Measurements from ENCODE around the gene LINGO1. TPM values are rescaled to one million over a fixed set of nuclear protein-coding genes. Genes with fewer than 3 reads are reported as not detected.

Gene LINGO1
- total and polyA plus RNA-seq, 2 donors (not counting 3 experiments of a cell fraction or from before 2014, with no cell fraction given), result 0.15 to 0.33 TPM

GRCh38 chr15:77672135-77672534 is 39.4 kb upstream of the LINGO1 start:
- POLR2A ChIA-PET, result no interaction called here
- Histone ChIP-seq H3K9me3 (replicated peaks; ENCODE audit: control insufficient read depth, insufficient read depth, low read length) (no peaks in the 10 kb centered on the region), H3K4me2 (ENCODE audit: insufficient read depth, low read length) (no peak overlapping the region), H3K27me3 (ENCODE audit: control insufficient read depth in 2 of 2, insufficient read depth in 2 of 2, low read length in 2 of 2) (peaks cover 3 to 5% of the 10 kb centered on the region in 2 experiments), H3K36me3 (ENCODE audit: control insufficient read depth in 2 of 2, extremely low read depth in 1 of 2, insufficient read depth in 2 of 2, low read length in 2 of 2) (no peaks in the 10 kb centered on the region), H4K20me1 (replicated peaks; ENCODE audit: control insufficient read depth, extremely low read depth, insufficient read depth, low read length) (no peaks in the 10 kb centered on the region), H3K4me3 (replicated peaks in 1 of 3; ENCODE audit: insufficient read depth in 1 of 3, low read depth in 1 of 3, low read length in 3 of 3) (no peak overlapping the region), H3K4me1 (ENCODE audit: control insufficient read depth, extremely low read depth, insufficient read depth, low read length) (no peaks in the 10 kb centered on the region), H3K9ac (replicated peaks; ENCODE audit: extremely low read depth, insufficient read depth, low read length) (no peak overlapping the region), H3K27ac (ENCODE audit: insufficient read depth, low read depth, low read length) (no peak overlapping the region), H3K79me2 (ENCODE audit: control insufficient read depth, insufficient read depth, low read length) (no peaks in the 10 kb centered on the region), H2AFZ (ENCODE audit: low read depth, low read length) (no peak overlapping the region), H3K9me1 (replicated peaks; ENCODE audit: control insufficient read depth, extremely low read depth, insufficient read depth, low read length) (no peaks in the 10 kb centered on the region)
- FAIRE-seq (no peak), DNase-seq (ENCODE audit: low read depth, low spot score) (no peak)
- intact Hi-C loops (cut with micrococcal nuclease), result no loop called here
- no TSS peak for BruUV-seq (replicated peaks)
- CTCF ChIA-PET, result interaction anchor here (1.3 to 1.5 kb wide), 2 partner anchors 29 to 39 kb away, joined by 3 read pairs; no protein-coding TSS in a partner anchor
- dilution Hi-C loops (cut with MboI; ENCODE audit: extremely low pct_ligation_motif_present, low sequenced_read_pairs), result no loop called here
- no peak for TF ChIP-seq POLR2AphosphoS5 (IDR thresholded peaks at IDR 0.05; ENCODE audit: insufficient read depth, low read depth, low read length)

- ChIA-PET CTCF (interaction anchor here (1.3 to 1.5 kb wide), 2 partner anchors 9 to 38 kb away, joined by 3 read pairs; no protein-coding TSS in a partner anchor), POLR2A (no interaction called here)
- intact Hi-C loops (cut with micrococcal nuclease) (no loop called here), dilution Hi-C loops (cut with MboI; ENCODE audit: extremely low pct_ligation_motif_present, low sequenced_read_pairs) (no loop called here)
- no TSS peak for BruUV-seq (replicated peaks)
- no peak overlapping the region for H3K9ac ChIP-seq (replicated peaks; ENCODE audit: extremely low read depth, insufficient read depth, low read length)
- H3K9me3 ChIP-seq (replicated peaks; ENCODE audit: control insufficient read depth, insufficient read depth, low read length), result no peaks in the 10 kb centered on the region
- H2AFZ ChIP-seq (ENCODE audit: low read depth, low read length), result no peak overlapping the region
- no peaks in the 10 kb centered on the region for H3K36me3 ChIP-seq (ENCODE audit: control insufficient read depth in 2 of 2, extremely low read depth in 1 of 2, insufficient read depth in 2 of 2, low read length in 2 of 2)
- H3K4me1 ChIP-seq (ENCODE audit: control insufficient read depth, extremely low read depth, insufficient read depth, low read length), result no peaks in the 10 kb centered on the region
- no peaks in the 10 kb centered on the region for H3K9me1 ChIP-seq (replicated peaks; ENCODE audit: control insufficient read depth, extremely low read depth, insufficient read depth, low read length)
- DNase-seq (ENCODE audit: low read depth, low spot score) (no peak), FAIRE-seq (no peak)
- H3K27ac ChIP-seq (ENCODE audit: insufficient read depth, low read depth, low read length), result no peak overlapping the region
- peaks cover 3 to 5% of the 10 kb centered on the region in 2 experiments for H3K27me3 ChIP-seq (ENCODE audit: control insufficient read depth in 2 of 2, insufficient read depth in 2 of 2, low read length in 2 of 2)
- no peak overlapping the region for H3K4me2 ChIP-seq (ENCODE audit: insufficient read depth, low read length)
- TF ChIP-seq CTCF (IDR thresholded peaks at IDR 0.05; ENCODE audit: extremely low read depth in 1 of 2, insufficient read depth in 1 of 2, low read depth in 1 of 2, low read length in 2 of 2), result no peak
- no peaks in the 10 kb centered on the region for H3K79me2 ChIP-seq (ENCODE audit: control insufficient read depth, insufficient read depth, low read length)
- no peaks in the 10 kb centered on the region for H4K20me1 ChIP-seq (replicated peaks; ENCODE audit: control insufficient read depth, extremely low read depth, insufficient read depth, low read length)
- H3K4me3 ChIP-seq (replicated peaks in 1 of 3; ENCODE audit: insufficient read depth in 1 of 3, low read depth in 1 of 3, low read length in 3 of 3), result no peak overlapping the region
Observed at GRCh38 chr15:77671362-77672056, 38.8 kb upstream of the LINGO1 start.

Measured in endothelial cell of umbilical vein (primary cell).